SK-N-SH (cell line): ENCODE data around the gene ANKRD11. TPM values are rescaled to one million over a fixed set of nuclear protein-coding genes. Genes with fewer than 3 reads are reported as not detected.
A peak's percentile ranks its signal among the peaks of the same experiment; 100 is the strongest.

Source experiments
- CTCF ChIA-PET: fragments of 300-600, 350-600 bp; formaldehyde crosslinking; extraction: SDS; loops from one replicate; lab custom pipeline; 2021; lab: Yijun Ruan, JAX
- POLR2A ChIA-PET: fragments of 350-600 bp; sonication (Branson Sonifier 250); formaldehyde crosslinking; extraction: SDS; loops from one replicate; lab custom pipeline; 2020; ENCODE audit warnings: antibody characterized with exemption, inconsistent platforms; lab: Yijun Ruan, JAX
- DNase-seq: peaks from one replicate; pipeline ENCODE4 v3.0.0; 2012
- H2AFZ ChIP-seq: fragments of 200-600 bp; sonication (generic); 2 replicates; pipeline ENCODE4 v1.8.1; 2016; ENCODE audit warnings: antibody characterized with exemption, mild to moderate bottlenecking, low read depth
- H3F3A ChIP-seq: fragments of 200-600 bp; sonication (generic); replicated peaks from 2 replicates; pipeline ENCODE3; 2016; ENCODE audit warnings: antibody characterized with exemption, mild to moderate bottlenecking; ENCODE audit not compliant: insufficient read depth
- H3K27ac ChIP-seq, 2 experiments: fragments of 200-500 bp in 1 of 2; fragments of 200-600 bp in 1 of 2; sonication (Bioruptor generic) in 1 of 2; sonication (generic), shearing (Covaris generic) in 1 of 2; 2 replicates each; pipeline versions ENCODE4 v1.5.1 to v1.6.1; 2014 to 2016; ENCODE audit warnings: low read depth in 2 of 2, inconsistent platforms in 1 of 2, low read length in 1 of 2, mild to moderate bottlenecking in 1 of 2, mixed read lengths in 1 of 2
- H3K27me3 ChIP-seq: fragments of 200-600 bp; sonication (generic), shearing (Covaris generic); 2 replicates; pipeline ENCODE4 v1.6.1; 2016; ENCODE audit warnings: mixed run types; ENCODE audit not compliant: insufficient read depth
- H3K36me3 ChIP-seq, 2 experiments: fragments of 200-500 bp in 1 of 2; fragments of 200-600 bp in 1 of 2; sonication (Bioruptor generic) in 1 of 2; sonication (generic) in 1 of 2; replicated peaks in 1 of 2; 2 replicates each; pipeline versions ENCODE3 to v1.5.1; 2014 to 2016; ENCODE audit warnings: low read length in 1 of 2, mild to moderate bottlenecking in 1 of 2; ENCODE audit not compliant: insufficient read depth in 2 of 2, control insufficient read depth in 1 of 2
- H3K4me1 ChIP-seq, 2 experiments: fragments of 200-500 bp in 1 of 2; fragments of 200-600 bp in 1 of 2; sonication (Bioruptor generic) in 1 of 2; sonication (generic), shearing (Covaris generic) in 1 of 2; 2 replicates each; pipeline versions ENCODE4 v1.5.1 to v1.6.1; 2014 to 2016; ENCODE audit warnings: low read depth in 1 of 2, low read length in 1 of 2, mixed run types in 1 of 2; ENCODE audit not compliant: insufficient read depth in 2 of 2, control insufficient read depth in 1 of 2
- H3K4me2 ChIP-seq: fragments of 200-600 bp; sonication (generic), shearing (Covaris generic); 2 replicates; pipeline ENCODE4 v1.6.1; 2017; ENCODE audit warnings: mixed run types
- H3K4me3 ChIP-seq, 2 experiments: fragments of 200-500 bp in 1 of 2; fragments of 200-600 bp in 1 of 2; sonication (Bioruptor generic) in 1 of 2; sonication (generic), shearing (Covaris generic) in 1 of 2; 2 replicates each; pipeline versions ENCODE4 v1.5.1 to v1.8.1; 2014 to 2016; ENCODE audit warnings: low read depth in 2 of 2, inconsistent platforms in 1 of 2, low read length in 1 of 2, mild to moderate bottlenecking in 1 of 2, mixed read lengths in 1 of 2, moderate library complexity in 1 of 2
- H3K79me2 ChIP-seq: fragments of 200-600 bp; sonication (generic); 2 replicates; pipeline ENCODE4 v1.8.1; 2017; ENCODE audit warnings: mild to moderate bottlenecking; ENCODE audit not compliant: insufficient read depth
- H3K9ac ChIP-seq: fragments of 200-600 bp; sonication (generic); 2 replicates; pipeline ENCODE4 v1.6.1; 2017; ENCODE audit warnings: mixed run types
- H3K9me2 ChIP-seq: fragments of 200-600 bp; sonication (generic); 2 replicates; pipeline ENCODE4 v1.6.1; 2017; ENCODE audit warnings: mixed run types
- H3K9me3 ChIP-seq: fragments of 200-600 bp; sonication (generic); 2 replicates; pipeline ENCODE4 v1.6.1; 2017; ENCODE audit warnings: mixed run types, mild to moderate bottlenecking, moderate library complexity
- H4K20me1 ChIP-seq: fragments of 200-600 bp; sonication (generic); 2 replicates; pipeline ENCODE4 v1.6.1; 2017; ENCODE audit warnings: mild to moderate bottlenecking, mixed run types; ENCODE audit not compliant: insufficient read depth
- CTCF ChIP-seq: fragments of 200-600 bp; sonication (generic); IDR thresholded peaks from 2 replicates; pipeline ENCODE4 v1.6.1; 2017; ENCODE audit warnings: antibody characterized with exemption, mild to moderate bottlenecking, moderate library complexity
- EZH2phosphoT487 ChIP-seq: fragments of 200-600 bp; sonication (generic); IDR thresholded peaks from 2 replicates; pipeline ENCODE4 v1.6.1; 2017; ENCODE audit warnings: low read depth, mixed run types, mild to moderate bottlenecking, antibody characterized with exemption, moderate library complexity, borderline replicate concordance
- GABPA ChIP-seq: IDR thresholded peaks from 2 replicates; pipeline ENCODE4 v1.4.0; 2012; ENCODE audit warnings: low read depth, mild to moderate bottlenecking
- MAX ChIP-seq: IDR thresholded peaks from 2 replicates; pipeline ENCODE4 v1.4.0; 2012; ENCODE audit warnings: low read depth
- MEF2A ChIP-seq: IDR thresholded peaks from 2 replicates; pipeline ENCODE4 v1.4.0; 2012; ENCODE audit warnings: low read depth, borderline replicate concordance
- MXI1 ChIP-seq: IDR thresholded peaks from 2 replicates; pipeline ENCODE4 v1.6.1; 2012; ENCODE audit warnings: mild to moderate bottlenecking, low read depth, low read length, improper control_type of control experiment
- NFIC ChIP-seq: IDR thresholded peaks from 2 replicates; pipeline ENCODE4 v1.4.0; 2012; ENCODE audit warnings: borderline replicate concordance
- RFX5 ChIP-seq: IDR thresholded peaks from 2 replicates; pipeline ENCODE4 v1.6.1; 2012; ENCODE audit warnings: mild to moderate bottlenecking, improper control_type of control experiment, low read length
- TAF1 ChIP-seq: IDR thresholded peaks from 2 replicates; pipeline ENCODE4 v1.6.1; 2012; ENCODE audit warnings: low read depth, mild to moderate bottlenecking, low read length, moderate library complexity, borderline replicate concordance
- TCF12 ChIP-seq: IDR thresholded peaks from 2 replicates; pipeline ENCODE4 v1.4.0; 2012
- TEAD4 ChIP-seq: IDR thresholded peaks from 2 replicates; pipeline ENCODE4 v1.4.0; 2012; ENCODE audit warnings: mild to moderate bottlenecking, borderline replicate concordance; ENCODE audit not compliant: insufficient read depth
- USF1 ChIP-seq: IDR thresholded peaks from 2 replicates; pipeline ENCODE4 v1.4.0; 2012; ENCODE audit warnings: low read depth, borderline replicate concordance
- ZBTB33 ChIP-seq: IDR thresholded peaks from 2 replicates; pipeline ENCODE4 v1.4.0; 2012; ENCODE audit warnings: low read depth, borderline replicate concordance
- WGBS: methylation state at CpG from one replicate; pipeline ENCODE4 v1.1.6; 2017; ENCODE audit warnings: low lambda C conversion rate; 5-methylcytosine and 5-hydroxymethylcytosine counted together
- polyA plus RNA-seq, 3 experiments: library from polyadenylated mRNA; depleted of rRNA; stranded (reverse); fragments of >200 nt; gene quantifications; 2 replicates each; pipeline ENCODE4 v1.2.3, GENCODE V29; 2012

Gene ANKRD11
- polyA plus RNA-seq, 1 of the 3 experiments (the other 2 are of a cell fraction): 50.2 TPM

- Histone ChIP-seq H3K36me3 (no peaks in the 10 kb centered on the region), H2AFZ (no peak overlapping the region), H3K4me1 (peaks cover 34 to 35% of the 10 kb centered on the region in 2 experiments; a peak in 3 of 4 replicates), H3F3A (peaks cover 9% of the 10 kb centered on the region), H3K79me2 (peaks cover 100% of the 10 kb centered on the region), H3K4me3 (no peak overlapping the region), H3K27ac (peak overlapping the region in 1 of 2 experiments; percentile 33; a peak in 1 of 4 replicates), H3K9me3 (no peaks in the 10 kb centered on the region), H3K4me2 (peak overlapping the region; percentile 64), H4K20me1 (peaks cover 100% of the 10 kb centered on the region), H3K9me2 (no peaks in the 10 kb centered on the region), H3K9ac (no peak overlapping the region), H3K27me3 (no peaks in the 10 kb centered on the region)
- peak; percentile 60 for DNase-seq
- no peak for TF ChIP-seq ZBTB33
- no peak for TF ChIP-seq GABPA
- TF ChIP-seq EZH2phosphoT487: no peak
- TF ChIP-seq TEAD4: no peak
- no peak for TF ChIP-seq MEF2A
- no peak for TF ChIP-seq MAX
- no peak for TF ChIP-seq MXI1
- no peak for TF ChIP-seq RFX5
- no peak for TF ChIP-seq NFIC
- TF ChIP-seq CTCF: no peak; the same call in 1 of the 2 replicates
- TF ChIP-seq USF1: no peak
- TF ChIP-seq TAF1: no peak
- TF ChIP-seq TCF12: no peak
- ChIA-PET CTCF (no interaction called here), POLR2A (no interaction called here)
- WGBS: 54% methylated on average over 13 of the region's 13 CpGs
Measured at GRCh38 chr16:89442990-89443726, 47.2 kb downstream of the ANKRD11 start.
